Measurements from ENCODE around the gene TCF12.

Gene TCF12

GRCh38 chr15:56918046-56918938 is at the start of gene TCF12:
Gene TCF12, plus strand, starts transcription at chr15:56918644. Its CDS starts 1,270 bp downstream, at chr15:56919914.
- FAIRE-seq: no peak

- FAIRE-seq: no peak
These were observed 48.9 kb upstream of the TCF12 start for GRCh38 chr15:56869573-56869972.

- no peak for FAIRE-seq
These were observed 47.3 kb upstream of the TCF12 start for GRCh38 chr15:56871185-56871584.

- FAIRE-seq: no peak
These were observed 46.6 kb upstream of the TCF12 start for GRCh38 chr15:56871867-56872266.

GRCh38 chr15:56877255-56877970 is 41.0 kb upstream of the TCF12 start:
- FAIRE-seq: no peak

GRCh38 chr15:56879502-56879901 is 38.9 kb upstream of the TCF12 start:
- FAIRE-seq: no peak

GRCh38 chr15:56883088-56883487 is 35.4 kb upstream of the TCF12 start:
- no peak for FAIRE-seq

GRCh38 chr15:56886363-56886931 is 32.0 kb upstream of the TCF12 start:
- no peak for FAIRE-seq

GRCh38 chr15:56886932-56887781 is 31.3 kb upstream of the TCF12 start:
- FAIRE-seq: no peak

GRCh38 chr15:56887782-56888438 is 30.5 kb upstream of the TCF12 start:
- no peak for FAIRE-seq

- FAIRE-seq: no peak
These were observed 28.4 kb upstream of the TCF12 start for GRCh38 chr15:56890038-56890437.

GRCh38 chr15:56891852-56892440 is 26.5 kb upstream of the TCF12 start:
- FAIRE-seq: no peak

GRCh38 chr15:56892659-56893363 is 25.6 kb upstream of the TCF12 start:
- no peak for FAIRE-seq

GRCh38 chr15:56893364-56893678 is 25.1 kb upstream of the TCF12 start:
- FAIRE-seq: no peak

GRCh38 chr15:56894601-56895000 is 23.8 kb upstream of the TCF12 start:
- no peak for FAIRE-seq

GRCh38 chr15:56901931-56902330 is 16.5 kb upstream of the TCF12 start:
- FAIRE-seq: no peak

- FAIRE-seq: no peak
These were observed 11.7 kb upstream of the TCF12 start for GRCh38 chr15:56906766-56907165.

- FAIRE-seq: no peak
These were observed 7.6 kb upstream of the TCF12 start for GRCh38 chr15:56910801-56911200.

- no peak for FAIRE-seq
These were observed 5.2 kb upstream of the TCF12 start for GRCh38 chr15:56913241-56913640.

- no peak for FAIRE-seq
These were observed 4.8 kb upstream of the TCF12 start for GRCh38 chr15:56913670-56914069.

- FAIRE-seq: no peak
These were observed 2.6 kb upstream of the TCF12 start for GRCh38 chr15:56915888-56916287.
